ENCODE data around the gene GALE.
A peak's percentile ranks its signal among the peaks of the same experiment; 100 is the strongest.

Gene GALE

GRCh38 chr1:23823767-23824166, 23.2 kb upstream of the GALE start:
- no peak overlapping the region for H3K4me3 ChIP-seq (ENCODE audit: low read depth, low read length)
- no peak for TF ChIP-seq CTCF (IDR thresholded peaks at IDR 0.05; ENCODE audit: control insufficient read depth, extremely low read depth, insufficient read depth)

DNA sequence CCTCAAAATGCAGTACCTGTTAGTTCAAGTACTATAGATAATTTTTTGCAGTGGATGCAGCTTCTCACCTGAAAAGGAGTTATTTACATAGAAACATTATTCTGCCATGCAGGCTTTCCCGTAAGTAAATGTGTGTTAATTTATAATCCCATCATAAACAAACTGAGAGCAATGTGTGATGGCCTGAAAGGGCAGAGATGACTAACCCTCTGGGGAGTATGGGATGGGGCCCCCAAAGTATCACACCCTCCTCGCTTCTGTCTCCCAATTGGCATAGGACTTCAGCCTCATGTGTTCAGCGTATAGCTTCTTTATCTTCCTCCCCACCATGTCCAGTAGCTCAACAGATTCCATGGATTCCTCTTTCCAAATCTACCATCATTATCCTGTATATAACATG, 17.1 kb upstream of the GALE start:
- no peak for TF ChIP-seq CTCF (IDR thresholded peaks at IDR 0.05; ENCODE audit: control insufficient read depth, extremely low read depth, insufficient read depth)
- no peak overlapping the region for H3K4me3 ChIP-seq (ENCODE audit: low read depth, low read length)
- no peak for DNase-seq (ENCODE audit: low read depth)

More at GRCh38 chr1:23823767-23824166, 23.2 kb upstream of the GALE start:
- DNase-seq (ENCODE audit: low read depth), result no peak

DNA sequence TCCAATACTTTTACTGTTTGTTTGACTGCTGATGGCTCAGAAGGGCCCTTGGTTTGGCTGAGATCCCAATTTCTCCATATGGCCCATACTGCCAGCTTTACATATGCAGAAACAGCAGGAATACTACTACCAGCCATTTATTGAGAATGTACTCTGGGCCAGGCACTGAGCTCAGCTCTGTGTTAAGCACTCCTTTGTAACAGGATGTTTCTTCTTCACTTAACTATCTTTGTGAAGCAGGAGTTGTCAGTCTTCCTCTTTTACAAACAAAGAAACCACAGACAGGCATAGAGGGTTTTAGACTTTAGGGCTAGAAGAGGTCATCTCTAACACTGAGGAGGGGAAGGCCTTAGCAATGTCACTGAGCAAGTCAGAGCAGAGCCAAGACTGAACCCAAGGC, 16.4 kb upstream of the GALE start:
- no peak overlapping the region for H3K4me3 ChIP-seq (ENCODE audit: low read depth, low read length)
- TF ChIP-seq CTCF (IDR thresholded peaks at IDR 0.05; ENCODE audit: control insufficient read depth, extremely low read depth, insufficient read depth), result no peak
- DNase-seq (ENCODE audit: low read depth), result no peak

DNA sequence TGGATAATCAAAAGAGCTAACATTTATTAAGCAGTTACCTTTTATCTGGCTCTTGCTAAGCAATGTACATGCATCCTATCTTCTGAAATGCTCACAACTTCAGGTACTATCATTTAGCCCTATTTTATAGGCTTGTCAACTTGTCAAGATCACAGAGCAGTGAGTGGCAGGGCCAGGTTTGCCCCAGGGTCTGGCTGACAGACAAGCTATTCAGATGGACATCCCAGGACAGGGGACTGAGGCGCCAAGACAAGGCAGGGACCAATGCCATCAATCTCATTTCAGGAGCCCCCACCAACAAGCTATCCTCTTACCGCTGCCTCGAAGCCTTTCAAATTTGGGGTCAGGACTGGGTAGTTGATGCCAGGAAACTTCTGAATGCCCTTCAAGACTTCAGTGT, 15.8 kb upstream of the GALE start:
- no peak overlapping the region for H3K4me3 ChIP-seq (ENCODE audit: low read depth, low read length)
- TF ChIP-seq CTCF (IDR thresholded peaks at IDR 0.05; ENCODE audit: control insufficient read depth, extremely low read depth, insufficient read depth), result no peak
- DNase-seq (ENCODE audit: low read depth), result no peak

- DNase-seq (ENCODE audit: low read depth), result no peak
- no peak overlapping the region for H3K4me3 ChIP-seq (ENCODE audit: low read depth, low read length)
- TF ChIP-seq CTCF (IDR thresholded peaks at IDR 0.05; ENCODE audit: control insufficient read depth, extremely low read depth, insufficient read depth), result no peak
Measured at GRCh38 chr1:23814016-23814415, 13.5 kb upstream of the GALE start.

DNA sequence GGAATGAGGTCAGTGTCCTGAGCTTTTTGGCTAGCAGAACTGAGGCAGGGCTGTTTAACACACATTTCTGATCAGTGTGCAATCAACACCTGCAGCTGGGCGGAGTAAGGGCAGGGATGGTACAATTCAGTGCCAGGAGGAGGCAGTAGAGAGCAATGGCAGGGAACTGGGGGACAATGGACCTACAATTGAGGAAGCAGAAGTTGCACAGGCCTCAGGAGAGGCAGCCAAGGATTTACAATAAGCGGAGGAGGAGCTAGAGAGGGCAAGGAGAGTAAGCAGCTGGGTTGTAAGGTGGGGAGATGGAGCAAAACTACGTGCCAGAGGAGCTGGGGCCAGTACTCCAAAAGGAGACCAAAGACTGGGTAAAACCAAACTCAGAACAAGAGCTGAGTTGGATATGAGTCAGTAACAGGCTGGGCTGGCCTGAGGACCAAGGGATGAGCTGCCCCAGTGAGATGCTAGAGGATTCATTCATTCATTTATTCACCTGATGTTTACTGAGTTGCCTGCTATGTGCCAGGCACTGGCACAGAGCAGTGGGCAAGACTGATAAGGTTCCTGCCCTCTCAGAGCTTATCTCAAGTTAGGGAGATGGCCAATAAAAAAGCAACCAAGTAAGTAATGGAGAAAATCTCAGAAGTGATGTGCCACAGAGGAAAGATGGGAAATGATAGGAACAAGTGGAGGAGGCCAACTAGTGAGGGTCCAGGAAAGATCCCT, 10.4 kb upstream of the GALE start:
- H3K4me3 ChIP-seq (ENCODE audit: low read depth, low read length), result no peak overlapping the region
- peak; percentile 54 for TF ChIP-seq CTCF (IDR thresholded peaks at IDR 0.05; ENCODE audit: control insufficient read depth, extremely low read depth, insufficient read depth)
- no peak for DNase-seq (ENCODE audit: low read depth)

GRCh38 chr1:23809751-23810171, 9.2 kb upstream of the GALE start:
- no peak overlapping the region for H3K4me3 ChIP-seq (ENCODE audit: low read depth, low read length)
- DNase-seq (ENCODE audit: low read depth), result no peak
- TF ChIP-seq CTCF (IDR thresholded peaks at IDR 0.05; ENCODE audit: control insufficient read depth, extremely low read depth, insufficient read depth), result peak; percentile 72
